ENCODE results near the gene TALDO1. TPM values are rescaled to one million over a fixed set of nuclear protein-coding genes. Genes with fewer than 3 reads are reported as not detected.

Gene TALDO1
- total and polyA plus RNA-seq, 12 donors = 64.3 to 167 (median 145) TPM

DNA sequence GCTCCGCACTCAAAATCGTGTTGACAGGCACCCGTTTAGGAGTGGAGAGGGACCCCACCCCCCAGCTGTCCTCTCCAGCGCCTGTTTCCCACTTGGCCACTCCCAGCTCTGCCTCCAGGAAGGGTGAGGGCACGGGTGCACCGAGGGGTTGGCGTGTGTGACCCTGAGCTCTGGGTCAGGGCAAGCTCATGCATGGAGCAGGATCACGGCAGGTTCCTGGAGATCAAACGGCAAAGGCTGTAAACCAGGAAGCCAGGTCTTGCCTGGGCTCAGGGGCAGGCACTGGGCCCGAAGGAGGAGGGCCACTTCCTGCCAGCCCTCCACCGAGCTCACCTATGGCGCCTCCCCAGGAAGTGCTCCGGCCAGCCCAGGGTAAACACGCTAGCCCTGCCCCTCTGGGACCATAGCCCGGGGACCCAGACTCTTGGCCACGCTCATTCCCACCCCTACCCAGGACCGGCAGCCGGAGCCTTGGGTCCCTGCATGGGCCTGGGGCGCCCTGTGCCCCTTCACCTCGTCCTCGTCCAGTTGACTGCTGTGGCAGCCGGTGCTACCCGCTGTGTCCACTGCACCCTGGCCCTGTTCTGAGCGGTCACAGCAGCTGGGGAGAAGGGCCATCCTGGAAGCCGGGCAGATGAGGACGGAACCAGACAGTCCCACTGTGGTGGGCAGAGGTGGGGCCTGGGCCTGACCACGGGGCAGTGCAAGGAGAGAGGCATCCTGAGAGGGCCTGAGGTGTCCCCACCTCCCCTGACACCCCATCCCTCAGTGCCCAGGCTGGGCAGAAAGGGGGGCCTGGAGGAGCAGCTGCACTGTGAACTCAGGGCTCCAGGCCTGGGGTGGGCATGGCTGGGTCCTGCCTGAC is 42.3 kb upstream of the TALDO1 start:
- Histone ChIP-seq H3K9me3 (replicated peaks in 1 of 3) (no peaks in the 10 kb centered on the region), H3K27ac (peak overlapping the region in 2 of 5 donors; percentile 17 to 61), H3K4me3 (peak overlapping the region in 1 of 4 donors; percentile 65), H3K4me1 (replicated peaks in 1 of 2) (peaks cover 18 to 20% of the 10 kb centered on the region in 2 donors), H3K36me3 (replicated peaks in 1 of 2) (no peaks in the 10 kb centered on the region), H3K27me3 (no peaks in the 10 kb centered on the region)
- DNase-seq = no peak
- intact Hi-C loops (cut with DNase I) = no loop called here
- no peak for TF ChIP-seq POLR2A (IDR thresholded peaks at IDR 0.05)
- no peak for TF ChIP-seq CTCF (IDR thresholded peaks at IDR 0.05)
- WGBS, 4 donors = 68 to 80% (median 79%) methylated on average over 12 to 27 of the region's 27 CpGs

DNA sequence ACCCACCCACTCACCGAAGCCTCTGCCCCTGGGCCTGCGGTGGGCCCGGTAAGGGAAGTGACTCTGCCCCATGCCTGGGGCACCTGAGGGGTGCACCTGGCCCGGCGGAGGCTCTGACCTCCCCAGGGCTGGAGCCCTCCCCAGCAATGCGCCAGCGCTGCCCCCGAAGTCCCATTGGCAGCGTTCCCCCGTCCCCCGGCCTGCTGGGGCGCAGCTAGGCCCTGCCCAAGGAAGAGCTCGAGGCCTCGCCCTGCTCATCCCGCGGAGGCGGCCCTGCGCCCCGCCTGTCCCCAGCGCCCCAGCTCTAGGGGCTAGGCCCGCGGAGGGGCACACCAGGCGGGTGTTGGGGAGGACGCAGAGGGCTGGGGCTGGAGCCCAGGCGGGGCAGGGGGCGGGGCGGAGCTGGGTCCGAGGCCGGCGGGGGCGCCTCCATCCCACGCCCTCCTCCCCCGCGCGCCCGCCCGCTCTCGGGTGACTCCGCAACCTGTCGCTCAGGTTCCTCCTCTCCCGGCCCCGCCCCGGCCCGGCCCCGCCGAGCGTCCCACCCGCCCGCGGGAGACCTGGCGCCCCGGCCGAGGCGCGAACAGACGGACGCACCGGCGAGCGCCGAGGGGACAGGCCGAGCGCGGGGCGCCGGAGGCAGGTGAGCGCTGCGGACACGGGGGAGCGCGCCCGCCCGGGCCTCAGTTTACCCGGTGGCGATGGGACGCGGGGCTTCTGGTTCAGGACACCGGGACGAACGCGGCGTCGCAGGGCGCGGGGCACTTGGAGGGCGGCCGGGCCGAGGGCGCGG is 41.4 kb upstream of the TALDO1 start, which contains the start of gene EPS8L2:
TSS of gene EPS8L2 (plus strand) at position 586 of the 793 bp plus-strand sequence. CDS start 3,177 bp downstream, outside the sequence.
- 7 to 9% (median 9%) methylated on average over 37 to 88 of the region's 90 CpGs; no CpG with 5 or more reads in 1 of the 4 donors for WGBS, 4 donors
- H3K36me3 ChIP-seq (replicated peaks in 1 of 2) = no peaks in the 10 kb centered on the region
- no peaks in the 10 kb centered on the region for H3K27me3 ChIP-seq
- peak in 1 of 7 donors; percentile 30 for DNase-seq
- peak within 1 kb of the TSS in 3 of 5 donors; percentile 48 to 61 (median 57) for H3K27ac ChIP-seq
- peak within 1 kb of the TSS in 2 of 4 donors; percentile 35 to 65 for H3K4me3 ChIP-seq
- intact Hi-C loops (cut with DNase I) = no loop called here
- TF ChIP-seq CTCF (IDR thresholded peaks at IDR 0.05) (no peak), POLR2A (IDR thresholded peaks at IDR 0.05) (no peak)
- H3K4me1 ChIP-seq (replicated peaks in 1 of 2) = peaks cover 18 to 20% of the 10 kb centered on the region in 2 donors
- H3K9me3 ChIP-seq (replicated peaks in 1 of 3) = no peaks in the 10 kb centered on the region

- H3K4me1 ChIP-seq (replicated peaks in 1 of 2) = peaks cover 18 to 20% of the 10 kb centered on the region in 2 donors
- DNase-seq = peak in 5 of 7 donors; percentile 48 to 66 (median 63)
- H3K9me3 ChIP-seq (replicated peaks in 1 of 3) = no peaks in the 10 kb centered on the region
- H3K27me3 ChIP-seq = no peaks in the 10 kb centered on the region
- TF ChIP-seq POLR2A (IDR thresholded peaks at IDR 0.05) = no peak
- TF ChIP-seq CTCF (IDR thresholded peaks at IDR 0.05) = no peak
- peak overlapping the region in 3 of 5 donors; percentile 48 to 61 (median 57) for H3K27ac ChIP-seq
- 0 to 12% (median 3%) methylated on average over 2 to 22 of the region's 22 CpGs; no CpG with 5 or more reads in 1 of the 4 donors for WGBS, 4 donors
- H3K4me3 ChIP-seq = peak overlapping the region in 2 of 4 donors; percentile 35 to 65
- intact Hi-C loops (cut with DNase I) = no loop called here
- H3K36me3 ChIP-seq (replicated peaks in 1 of 2) = no peaks in the 10 kb centered on the region
These were observed 40.8 kb upstream of the TALDO1 start for GRCh38 chr11:706439-706956.
